HCT116 (cell line): Measurements from ENCODE around the gene TALDO1. TPM values are rescaled to one million over a fixed set of nuclear protein-coding genes. Genes with fewer than 3 reads are reported as not detected.
A peak's percentile ranks its signal among the peaks of the same experiment; 100 is the strongest.

Experiments used
- EGR1 ChIP-seq: IDR thresholded peaks from 2 replicates; pipeline ENCODE4 v1.6.1; 2012; ENCODE audit warnings: low read depth
- EZH2phosphoT487 ChIP-seq: fragments of 200-600 bp; IDR thresholded peaks from 2 replicates; pipeline ENCODE4 v1.6.1; 2018; ENCODE audit warnings: antibody characterized with exemption, borderline replicate concordance
- POLR2AphosphoS5 ChIP-seq: IDR thresholded peaks from 2 replicates; pipeline ENCODE4 v1.6.1; 2011; ENCODE audit warnings: mild to moderate bottlenecking, low read depth, low read length, moderate library complexity
- RAD21 ChIP-seq: IDR thresholded peaks from 2 replicates; pipeline ENCODE4 v1.6.1; 2012; ENCODE audit warnings: low read depth, mild to moderate bottlenecking
- YY1 ChIP-seq: IDR thresholded peaks from 2 replicates; pipeline ENCODE4 v1.6.1; 2011; ENCODE audit warnings: low read length, low read depth, moderate library complexity, mild to moderate bottlenecking; ENCODE audit not compliant: insufficient replicate concordance; ENCODE audit errors: extremely low read depth
- ZFX ChIP-seq: fragments of 450-650 bp; IDR thresholded peaks from 2 replicates; pipeline ENCODE4 v1.6.1; 2017
- total RNA-seq: library from RNA; stranded (reverse); gene quantifications from one replicate; pipeline ENCODE4 v1.2.1, GENCODE V29; 2021; ENCODE audit not compliant: unreplicated experiment
- TF ChIP-seq, protein P1 (sequence below): IDR thresholded peaks from 2 replicates; pipeline ENCODE4 v1.6.1; 2012; ENCODE audit warnings: low read depth
- TF ChIP-seq, protein P2 (sequence below): IDR thresholded peaks from 2 replicates; pipeline ENCODE4 v1.6.1; 2012
- TF ChIP-seq, protein P3 (sequence below): IDR thresholded peaks from 2 replicates; pipeline ENCODE4 v1.6.1; 2012

TALDO1 gene
- total RNA-seq, 1 experiment from 2014 or later, result 242 TPM

DNA sequence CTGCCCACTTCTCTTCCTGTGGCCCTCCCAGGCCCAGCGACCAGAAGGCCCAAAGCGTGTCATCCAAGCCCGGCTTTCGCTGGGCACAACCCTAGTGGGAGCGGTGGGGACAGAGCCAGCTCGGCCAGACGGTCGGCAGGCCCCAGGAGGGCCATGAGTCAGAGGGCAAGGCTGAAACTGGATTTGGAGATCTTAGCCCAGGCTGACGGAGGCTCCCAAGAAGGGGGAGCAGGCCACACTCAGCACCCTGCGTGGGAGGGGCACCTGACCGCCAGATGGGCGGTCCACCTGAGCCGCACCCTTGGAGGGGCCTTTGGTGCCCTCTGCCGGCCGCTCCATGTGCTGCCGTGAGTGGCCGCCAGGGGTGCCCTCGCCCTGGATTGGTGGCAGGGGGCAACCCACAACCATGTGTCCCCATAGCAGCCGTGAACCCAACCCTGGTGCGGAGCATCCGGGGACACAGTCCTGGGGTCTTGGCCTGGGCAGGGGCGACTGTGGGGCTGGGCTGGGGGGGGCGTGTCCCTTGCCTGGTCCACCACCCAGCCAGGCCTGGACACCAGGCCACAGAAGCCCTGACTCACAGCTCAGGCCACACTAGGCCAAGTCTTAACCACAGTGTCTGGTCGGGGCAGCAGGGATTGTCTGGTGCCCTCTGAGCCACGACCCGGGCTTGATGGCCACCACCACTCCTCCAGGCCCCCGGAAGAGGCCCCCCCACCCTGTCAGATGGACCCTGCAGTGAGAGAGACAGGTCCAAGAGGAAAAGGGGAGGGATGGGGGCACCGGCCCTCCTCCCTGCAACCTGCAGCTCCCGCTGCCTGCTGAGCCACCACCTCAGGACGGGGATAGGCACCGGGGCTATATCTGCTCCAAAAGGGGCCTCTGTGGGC, 19.2 kb upstream of the TALDO1 start (continued):
- TF ChIP-seq, protein P1, sequence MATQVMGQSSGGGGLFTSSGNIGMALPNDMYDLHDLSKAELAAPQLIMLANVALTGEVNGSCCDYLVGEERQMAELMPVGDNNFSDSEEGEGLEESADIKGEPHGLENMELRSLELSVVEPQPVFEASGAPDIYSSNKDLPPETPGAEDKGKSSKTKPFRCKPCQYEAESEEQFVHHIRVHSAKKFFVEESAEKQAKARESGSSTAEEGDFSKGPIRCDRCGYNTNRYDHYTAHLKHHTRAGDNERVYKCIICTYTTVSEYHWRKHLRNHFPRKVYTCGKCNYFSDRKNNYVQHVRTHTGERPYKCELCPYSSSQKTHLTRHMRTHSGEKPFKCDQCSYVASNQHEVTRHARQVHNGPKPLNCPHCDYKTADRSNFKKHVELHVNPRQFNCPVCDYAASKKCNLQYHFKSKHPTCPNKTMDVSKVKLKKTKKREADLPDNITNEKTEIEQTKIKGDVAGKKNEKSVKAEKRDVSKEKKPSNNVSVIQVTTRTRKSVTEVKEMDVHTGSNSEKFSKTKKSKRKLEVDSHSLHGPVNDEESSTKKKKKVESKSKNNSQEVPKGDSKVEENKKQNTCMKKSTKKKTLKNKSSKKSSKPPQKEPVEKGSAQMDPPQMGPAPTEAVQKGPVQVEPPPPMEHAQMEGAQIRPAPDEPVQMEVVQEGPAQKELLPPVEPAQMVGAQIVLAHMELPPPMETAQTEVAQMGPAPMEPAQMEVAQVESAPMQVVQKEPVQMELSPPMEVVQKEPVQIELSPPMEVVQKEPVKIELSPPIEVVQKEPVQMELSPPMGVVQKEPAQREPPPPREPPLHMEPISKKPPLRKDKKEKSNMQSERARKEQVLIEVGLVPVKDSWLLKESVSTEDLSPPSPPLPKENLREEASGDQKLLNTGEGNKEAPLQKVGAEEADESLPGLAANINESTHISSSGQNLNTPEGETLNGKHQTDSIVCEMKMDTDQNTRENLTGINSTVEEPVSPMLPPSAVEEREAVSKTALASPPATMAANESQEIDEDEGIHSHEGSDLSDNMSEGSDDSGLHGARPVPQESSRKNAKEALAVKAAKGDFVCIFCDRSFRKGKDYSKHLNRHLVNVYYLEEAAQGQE, result no peak
- TF ChIP-seq EZH2phosphoT487 (no peak), ZFX (peak; percentile 9; the same call in 1 of the 2 replicates), POLR2AphosphoS5 (peak; percentile 75), EGR1 (peak; percentile 98), RAD21 (peak; percentile 94), YY1 (peak; percentile 26)
- TF ChIP-seq, protein P2, sequence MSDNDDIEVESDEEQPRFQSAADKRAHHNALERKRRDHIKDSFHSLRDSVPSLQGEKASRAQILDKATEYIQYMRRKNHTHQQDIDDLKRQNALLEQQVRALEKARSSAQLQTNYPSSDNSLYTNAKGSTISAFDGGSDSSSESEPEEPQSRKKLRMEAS, result peak; percentile 83
- TF ChIP-seq, protein P3, sequence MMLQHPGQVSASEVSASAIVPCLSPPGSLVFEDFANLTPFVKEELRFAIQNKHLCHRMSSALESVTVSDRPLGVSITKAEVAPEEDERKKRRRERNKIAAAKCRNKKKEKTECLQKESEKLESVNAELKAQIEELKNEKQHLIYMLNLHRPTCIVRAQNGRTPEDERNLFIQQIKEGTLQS, result no peak
